B cell (primary cell): ENCODE results near the gene NEO1.

Experiments used
- EZH2 ChIP-seq: IDR thresholded peaks from 2 replicates; pipeline ENCODE4 v1.6.1; 2012; ENCODE audit warnings: borderline replicate concordance, low read depth, mild to moderate bottlenecking, moderate library complexity, low read length; ENCODE audit not compliant: insufficient read depth, poor library complexity, severe bottlenecking
- TF ChIP-seq, protein P1 (sequence below): fragments of 200-600 bp; IDR thresholded peaks from one replicate; pipeline ENCODE4 v1.8.0; 2022; ENCODE audit warnings: antibody characterized with exemption, mild to moderate bottlenecking

DNA sequence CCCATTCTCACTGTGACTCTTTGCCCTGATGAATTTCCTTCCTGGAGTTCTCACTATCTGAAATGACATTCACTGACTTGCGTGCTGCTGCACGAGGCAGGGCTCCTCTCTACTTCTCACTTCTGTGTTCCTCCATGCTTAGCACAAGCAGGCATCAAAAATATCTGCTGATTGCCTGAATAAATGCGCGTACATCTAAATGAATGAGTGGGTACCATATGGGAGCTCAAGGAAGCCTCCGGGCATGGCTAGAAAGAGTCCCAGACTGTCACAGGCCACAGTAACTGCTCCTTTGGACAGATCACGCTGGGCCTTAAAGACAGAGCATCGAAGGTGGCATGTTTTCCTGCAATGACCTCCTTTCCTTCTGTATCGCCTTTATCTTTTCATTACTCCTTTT, 284.9 kb downstream of the NEO1 start:
- TF ChIP-seq, protein P1, sequence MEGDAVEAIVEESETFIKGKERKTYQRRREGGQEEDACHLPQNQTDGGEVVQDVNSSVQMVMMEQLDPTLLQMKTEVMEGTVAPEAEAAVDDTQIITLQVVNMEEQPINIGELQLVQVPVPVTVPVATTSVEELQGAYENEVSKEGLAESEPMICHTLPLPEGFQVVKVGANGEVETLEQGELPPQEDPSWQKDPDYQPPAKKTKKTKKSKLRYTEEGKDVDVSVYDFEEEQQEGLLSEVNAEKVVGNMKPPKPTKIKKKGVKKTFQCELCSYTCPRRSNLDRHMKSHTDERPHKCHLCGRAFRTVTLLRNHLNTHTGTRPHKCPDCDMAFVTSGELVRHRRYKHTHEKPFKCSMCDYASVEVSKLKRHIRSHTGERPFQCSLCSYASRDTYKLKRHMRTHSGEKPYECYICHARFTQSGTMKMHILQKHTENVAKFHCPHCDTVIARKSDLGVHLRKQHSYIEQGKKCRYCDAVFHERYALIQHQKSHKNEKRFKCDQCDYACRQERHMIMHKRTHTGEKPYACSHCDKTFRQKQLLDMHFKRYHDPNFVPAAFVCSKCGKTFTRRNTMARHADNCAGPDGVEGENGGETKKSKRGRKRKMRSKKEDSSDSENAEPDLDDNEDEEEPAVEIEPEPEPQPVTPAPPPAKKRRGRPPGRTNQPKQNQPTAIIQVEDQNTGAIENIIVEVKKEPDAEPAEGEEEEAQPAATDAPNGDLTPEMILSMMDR, result no peak
- TF ChIP-seq EZH2, result no peak
